NOMO-1 treated with DMSO at 0.1 percent for 48 hours (cell line): Measurements from ENCODE around the gene NANOS3.

Source experiments
- DNase-seq: peaks from one replicate; lab custom pipeline; 2025; ENCODE audit not compliant: unreplicated experiment; lab: John Stamatoyannopoulos, UW

Gene NANOS3

DNA sequence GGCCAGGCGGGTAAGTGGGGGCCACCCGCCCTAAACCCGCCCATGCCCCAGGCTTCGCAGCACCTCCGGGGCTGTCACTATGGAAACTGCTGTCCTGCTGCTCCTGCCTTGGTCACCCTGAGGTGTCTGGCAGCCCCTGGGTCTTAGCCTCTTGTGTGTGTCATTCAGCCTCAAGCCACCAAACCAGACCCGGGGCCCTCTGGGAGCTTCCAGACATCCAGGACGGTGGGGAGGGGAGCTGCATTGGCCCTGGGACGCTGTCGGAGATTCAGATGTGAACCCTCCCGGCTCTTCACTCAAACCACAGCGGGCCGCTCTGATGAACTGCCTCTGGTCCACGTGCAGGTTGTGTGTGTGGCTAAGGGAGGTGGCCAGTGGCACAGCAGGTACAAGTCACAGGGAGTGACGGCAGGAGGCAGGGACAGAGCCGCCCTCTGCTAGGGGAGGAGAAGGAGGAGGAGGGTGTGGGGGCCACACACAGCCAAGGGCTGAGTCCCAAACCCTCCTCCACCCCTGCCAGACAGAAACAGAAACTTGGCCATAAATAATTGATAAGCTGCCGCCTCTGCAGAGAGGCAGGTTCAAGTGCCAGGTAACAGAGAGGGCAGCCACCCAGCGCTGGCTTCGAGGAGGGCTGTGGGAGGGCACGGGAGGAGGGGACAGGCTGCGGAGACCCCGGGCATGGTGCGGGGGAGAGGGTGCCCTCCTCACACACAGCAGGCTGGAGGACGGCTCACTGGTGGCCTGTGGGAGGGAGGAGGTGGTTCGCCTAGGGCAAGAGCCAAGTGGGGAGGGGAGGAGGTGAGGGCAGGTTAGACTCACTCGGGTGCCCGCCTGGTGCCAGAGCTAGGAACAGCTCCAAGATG, 8.0 kb downstream of the NANOS3 start:
- DNase-seq = no peak

GRCh38 chr19:13885826-13886365, 9.0 kb downstream of the NANOS3 start:
- DNase-seq = no peak

DNA sequence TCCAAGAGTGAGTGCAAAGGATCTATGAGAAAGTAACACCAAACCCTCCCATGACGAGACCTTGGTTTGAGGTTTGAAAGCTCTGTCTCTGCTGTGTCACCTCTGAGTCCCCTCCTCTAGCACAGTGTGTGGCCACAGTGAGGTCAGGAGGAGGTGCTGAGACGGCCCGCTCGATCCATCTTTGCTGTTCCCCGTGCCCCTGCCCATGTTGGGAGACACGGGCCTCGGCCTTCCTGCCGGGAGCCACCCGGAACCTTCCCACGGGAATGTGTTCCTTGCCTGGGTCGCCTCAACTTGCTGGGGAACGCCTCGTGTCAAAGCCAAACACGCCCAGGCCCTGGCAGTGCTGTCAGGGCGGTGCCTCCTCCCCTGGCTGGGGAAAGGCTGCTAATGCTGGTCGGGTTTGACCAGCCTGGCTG, 10.1 kb downstream of the NANOS3 start:
- no peak for DNase-seq

GRCh38 chr19:13887517-13887916, 10.6 kb downstream of the NANOS3 start:
- no peak for DNase-seq

GRCh38 chr19:13888281-13888680, 11.3 kb downstream of the NANOS3 start:
- DNase-seq = no peak

DNA sequence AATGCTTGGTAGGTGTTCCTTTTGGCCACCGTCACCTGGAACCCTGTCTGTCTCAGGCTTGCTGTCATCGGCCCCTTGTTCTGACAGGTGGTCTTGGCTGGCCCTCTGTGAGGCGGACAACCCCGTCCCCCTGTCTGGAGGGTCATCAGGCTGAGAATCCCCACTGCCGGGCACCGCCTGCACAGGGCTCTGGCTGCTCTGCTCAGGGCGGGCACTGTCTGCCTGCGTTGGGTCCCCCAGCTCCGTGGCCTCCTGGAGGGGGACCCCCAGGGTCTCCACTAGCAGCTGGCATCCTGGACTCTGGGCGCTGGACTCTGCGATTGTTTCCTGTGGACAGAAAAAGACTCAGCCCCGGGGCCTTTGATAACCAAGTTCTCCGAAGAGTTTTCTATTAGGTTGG, 13.2 kb downstream of the NANOS3 start:
- no peak for DNase-seq

GRCh38 chr19:13892870-13893269, 15.9 kb downstream of the NANOS3 start:
- no peak for DNase-seq

- no peak for DNase-seq
These were observed 17.6 kb downstream of the NANOS3 start for GRCh38 chr19:13894552-13894951.

- no peak for DNase-seq
These were observed 19.3 kb downstream of the NANOS3 start for GRCh38 chr19:13896227-13896626.

- DNase-seq = no peak
These were observed 22.5 kb downstream of the NANOS3 start for GRCh38 chr19:13899393-13899792.

GRCh38 chr19:13899912-13900584, 23.1 kb downstream of the NANOS3 start:
- no peak for DNase-seq

DNA sequence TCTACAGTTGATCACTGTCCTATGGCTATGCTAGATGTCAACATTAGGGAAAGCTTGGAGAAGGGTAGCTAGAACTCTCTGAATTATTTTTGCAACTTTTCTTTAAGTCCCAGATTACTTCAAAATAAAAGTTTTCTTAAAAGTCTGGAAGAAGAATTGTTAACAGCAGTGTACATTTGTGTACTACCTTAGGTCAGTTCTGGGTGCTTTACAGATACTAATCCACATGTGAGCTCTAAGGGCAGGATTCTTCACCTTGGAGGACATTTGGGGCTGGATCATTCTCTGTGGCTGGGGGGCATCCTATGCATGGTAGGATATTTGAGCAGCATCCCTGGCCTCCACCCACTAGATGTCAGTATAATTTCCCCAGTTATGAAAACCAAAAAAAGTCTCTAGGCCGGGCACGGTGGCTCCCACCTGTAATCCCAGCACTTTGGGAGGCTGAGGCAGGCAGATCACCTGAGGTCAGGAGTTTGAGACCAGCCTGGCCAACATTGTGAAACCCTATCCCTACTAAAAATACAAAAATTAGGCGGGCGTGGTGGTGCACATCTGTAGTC, 26.1 kb downstream of the NANOS3 start:
- DNase-seq = peak; percentile 28

DNA sequence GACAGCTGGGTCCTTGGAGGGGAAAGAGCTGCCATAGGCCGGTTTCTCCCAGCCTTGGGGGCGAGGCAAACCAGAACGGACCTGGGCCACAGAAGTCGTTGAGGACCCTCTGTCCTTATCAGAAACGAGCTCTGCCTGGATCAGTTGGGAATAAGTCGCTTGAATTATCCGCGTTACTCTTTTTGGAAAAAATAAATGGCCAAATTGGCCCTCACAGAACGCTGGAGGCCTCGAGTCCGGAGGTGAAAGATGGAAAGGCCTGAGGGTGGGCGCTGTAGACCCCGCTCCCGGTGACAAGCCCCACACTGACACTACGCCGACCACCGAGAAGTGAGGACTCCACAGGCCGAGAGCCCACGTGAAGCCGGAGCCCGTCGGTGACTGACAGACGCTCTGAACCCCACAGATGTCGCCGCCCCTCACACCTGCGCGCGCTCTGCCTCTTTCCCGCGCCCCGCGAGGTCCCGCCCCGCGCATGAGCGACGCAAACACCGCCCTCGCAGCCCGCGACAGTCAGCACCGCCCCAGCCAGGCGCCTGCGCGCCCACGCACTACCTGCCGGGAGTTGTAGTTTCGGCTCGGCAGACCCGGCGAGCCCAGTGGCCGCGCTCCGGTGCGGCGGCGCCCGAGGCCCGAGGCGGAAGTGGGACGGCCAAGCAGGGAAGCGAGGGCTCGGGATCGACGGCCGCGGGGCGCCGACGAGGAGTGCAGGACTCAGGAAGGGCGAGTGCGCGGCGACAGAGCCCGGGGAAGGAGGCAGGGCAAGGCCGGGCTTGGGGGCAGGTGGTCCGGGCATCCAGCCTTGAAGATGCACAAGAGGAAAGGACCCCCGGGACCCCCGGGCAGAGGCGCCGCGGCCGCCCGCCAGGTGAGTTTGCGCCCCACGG, 28.9 kb downstream of the NANOS3 start, which contains the start of the genes BRME1 and CC2D1A:
Gene BRME1 (minus strand): TSS at position 484 of the 887 bp plus-strand sequence. CDS start 1,225 bp downstream, outside the sequence.
Gene CC2D1A (plus strand): TSS at position 568 of the 887 bp plus-strand sequence. CDS start 241 bp downstream, at position 809.
- DNase-seq = peak; percentile 90

GRCh38 chr19:13906521-13906904, 29.6 kb downstream of the NANOS3 start:
- DNase-seq = no peak

- no peak for DNase-seq
These were observed 30.0 kb downstream of the NANOS3 start for GRCh38 chr19:13906910-13907309.

- no peak for DNase-seq
These were observed 31.7 kb downstream of the NANOS3 start for GRCh38 chr19:13908674-13909073.

- no peak for DNase-seq
These were observed 32.5 kb downstream of the NANOS3 start for GRCh38 chr19:13909430-13909829.

DNA sequence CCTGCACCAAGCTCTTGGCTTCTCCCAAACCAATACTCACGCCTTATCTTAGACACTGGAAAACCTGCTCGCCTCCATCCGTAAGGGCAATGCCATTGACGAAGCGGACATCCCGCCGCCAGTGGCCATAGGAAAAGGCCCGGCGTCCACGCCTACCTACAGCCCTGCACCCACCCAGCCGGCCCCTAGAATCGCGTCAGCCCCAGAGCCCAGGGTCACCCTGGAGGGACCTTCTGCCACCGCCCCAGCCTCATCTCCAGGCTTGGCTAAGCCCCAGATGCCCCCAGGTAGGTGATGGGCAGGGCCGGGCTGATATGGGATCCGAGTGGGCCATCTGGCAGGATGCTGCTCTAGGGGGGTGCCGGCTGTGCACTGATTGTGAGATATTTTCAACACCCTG, 36.4 kb downstream of the NANOS3 start:
- DNase-seq = no peak

DNA sequence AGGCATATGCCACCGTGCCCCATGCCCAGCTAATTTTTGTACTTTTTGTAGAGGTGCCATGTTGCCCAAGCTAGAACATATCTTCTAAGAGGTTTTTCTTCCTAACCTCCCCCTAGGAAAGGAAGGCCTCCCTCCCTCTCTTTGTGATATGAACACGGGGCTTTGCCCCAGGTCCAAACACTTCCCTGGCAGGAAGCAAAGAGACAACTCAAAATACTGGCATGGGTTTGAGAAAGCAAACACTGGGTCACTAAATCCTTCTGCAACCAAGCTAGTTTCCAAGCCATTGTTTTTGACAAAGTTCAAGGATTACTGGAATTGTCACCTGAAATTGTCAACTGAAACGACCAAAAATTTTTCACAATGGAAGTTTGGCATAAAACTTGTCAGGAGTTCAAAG, 37.8 kb downstream of the NANOS3 start:
- DNase-seq = no peak

- DNase-seq = no peak
These were observed 41.0 kb downstream of the NANOS3 start for GRCh38 chr19:13917888-13918406.
